NCI-H69 (cell line): Measurements from ENCODE around the gene WBP1L.
A peak's percentile ranks its signal among the peaks of the same experiment; 100 is the strongest.
"Not testable (repeated sequence)": the region's sequence is repeated elsewhere in the genome, so short reads cannot be mapped to it uniquely, and the experiment has no call there.

ENCODE experiments used
- DNase-seq: peaks from one replicate; lab custom pipeline; 2025; lab: John Stamatoyannopoulos, UW

The WBP1L gene

GRCh38 chr10:102723989-102724388 lies 19.8 kb upstream of the WBP1L start:
- DNase-seq, result no peak

- DNase-seq, result no peak
Observed at GRCh38 chr10:102726274-102726673, 17.5 kb upstream of the WBP1L start.

- no peak for DNase-seq
Observed at GRCh38 chr10:102727037-102727818, 16.5 kb upstream of the WBP1L start.

- peak; percentile 52 for DNase-seq
Observed at GRCh38 chr10:102729029-102730026, 14.4 kb upstream of the WBP1L start.

- DNase-seq, result no peak
Observed at GRCh38 chr10:102731222-102731800, 12.4 kb upstream of the WBP1L start.

GRCh38 chr10:102732661-102733060 lies 11.1 kb upstream of the WBP1L start:
- DNase-seq, result no peak

- no peak for DNase-seq
Observed at GRCh38 chr10:102735065-102735562, 8.6 kb upstream of the WBP1L start.

- DNase-seq, result no peak
Observed at GRCh38 chr10:102738692-102739121, 5.0 kb upstream of the WBP1L start.

- DNase-seq, result no peak
Observed at GRCh38 chr10:102740229-102740628, 3.5 kb upstream of the WBP1L start.

GRCh38 chr10:102741726-102742237 lies 2.0 kb upstream of the WBP1L start:
- no peak for DNase-seq

GRCh38 chr10:102742313-102742712 lies 1.4 kb upstream of the WBP1L start:
- not testable (repeated sequence) for DNase-seq

GRCh38 chr10:102743078-102743587 lies 615 bp upstream of the WBP1L start:
- peak; percentile 31 for DNase-seq

- peak; percentile 16 for DNase-seq
Observed at GRCh38 chr10:102744374-102745051, 765 bp downstream of the WBP1L start.

- no peak for DNase-seq
Observed at GRCh38 chr10:102745157-102745556, 1.4 kb downstream of the WBP1L start.

GRCh38 chr10:102752266-102752930 lies 8.7 kb downstream of the WBP1L start:
- DNase-seq, result no peak

GRCh38 chr10:102752934-102753664 lies 9.4 kb downstream of the WBP1L start:
- peak; percentile 6 for DNase-seq

GRCh38 chr10:102753718-102754117 lies 10.0 kb downstream of the WBP1L start:
- no peak for DNase-seq

- DNase-seq, result no peak
Observed at GRCh38 chr10:102757323-102757722, 13.6 kb downstream of the WBP1L start.

- no peak for DNase-seq
Observed at GRCh38 chr10:102758240-102758932, 14.6 kb downstream of the WBP1L start.
